WTC11 (cell line): ENCODE results near the gene VGLL3. TPM values are rescaled to one million over a fixed set of nuclear protein-coding genes. Genes with fewer than 3 reads are reported as not detected.

Experiments used
- ATAC-seq: fragments of 200-7000 bp; cut with Tn5 transposase; 2 replicates; pipeline ENCODE4 v1.10.0; 2021; ENCODE audit warnings: mild to moderate bottlenecking, moderate library complexity
- CTCF ChIA-PET: fragments of 300-600 bp; sonication (Branson Sonifier 250); formaldehyde crosslinking; loops from one replicate; lab custom pipeline; 2021; ENCODE audit warnings: antibody characterized with exemption; lab: Charles Lee
- POLR2A ChIA-PET: fragments of 350-600 bp; sonication (Branson Sonifier 250); formaldehyde crosslinking; loops from one replicate; lab custom pipeline; 2021; ENCODE audit warnings: antibody characterized with exemption; lab: Charles Lee
- DNase-seq: peaks from one replicate; pipeline ENCODE4 v3.0.0; 2021; ENCODE audit warnings: low spot score
- H3K27ac Mint-ChIP-seq: 2 replicates; pipeline ENCODE4 v1.8.0; 2021; ENCODE audit warnings: mixed read lengths
- H3K27me3 Mint-ChIP-seq: 2 replicates; pipeline ENCODE4 v1.8.0; 2021; ENCODE audit warnings: low read depth, mild to moderate bottlenecking, moderate library complexity, mixed read lengths
- H3K36me3 Mint-ChIP-seq: 2 replicates; pipeline ENCODE4 v1.8.0; 2021; ENCODE audit warnings: mixed read lengths
- H3K4me1 Mint-ChIP-seq: 2 replicates; pipeline ENCODE4 v1.8.0; 2022; ENCODE audit warnings: mixed read lengths
- H3K4me3 Mint-ChIP-seq: 2 replicates; pipeline ENCODE4 v1.8.0; 2021; ENCODE audit warnings: mild to moderate bottlenecking, moderate library complexity, mixed read lengths
- H3K9me3 Mint-ChIP-seq: 2 replicates; pipeline ENCODE4 v1.8.0; 2021; ENCODE audit warnings: mixed read lengths
- EMX1 ChIP-seq: fragments of 250-450 bp; sonication (Bioruptor Pico); IDR thresholded peaks from 2 replicates; pipeline ENCODE4 v1.8.0; 2021; ENCODE audit warnings: mild to moderate bottlenecking
- ESRRA ChIP-seq: sonication (generic); formaldehyde crosslinking; IDR thresholded peaks from 2 replicates; pipeline ENCODE4 v1.8.1; 2022; ENCODE audit warnings: mild to moderate bottlenecking, missing genetic modification reagents, borderline replicate concordance
- FOXK1 ChIP-seq: sonication (generic); formaldehyde crosslinking; IDR thresholded peaks from 2 replicates; pipeline ENCODE4 v1.8.0; 2022; ENCODE audit warnings: mild to moderate bottlenecking, moderate library complexity, missing genetic modification reagents
- JUN ChIP-seq: sonication (generic); formaldehyde crosslinking; IDR thresholded peaks from 2 replicates; pipeline ENCODE4 v1.8.0; 2023; ENCODE audit warnings: mild to moderate bottlenecking, missing genetic modification reagents
- KAT7 ChIP-seq: sonication (generic); formaldehyde crosslinking; IDR thresholded peaks from 2 replicates; pipeline ENCODE4 v1.8.1; 2023; ENCODE audit warnings: missing genetic modification reagents, mild to moderate bottlenecking, borderline replicate concordance
- OVOL2 ChIP-seq: fragments of 250-450 bp; sonication (Bioruptor Pico); IDR thresholded peaks from 2 replicates; pipeline ENCODE4 v1.9.0; 2021; ENCODE audit warnings: mild to moderate bottlenecking, borderline replicate concordance
- TEAD1 ChIP-seq: sonication (generic); formaldehyde crosslinking; IDR thresholded peaks from 2 replicates; pipeline ENCODE4 v1.8.0; 2022; ENCODE audit warnings: mild to moderate bottlenecking, missing genetic modification reagents
- TEAD4 ChIP-seq: sonication (generic); formaldehyde crosslinking; IDR thresholded peaks from 2 replicates; pipeline ENCODE4 v1.8.0; 2022; ENCODE audit warnings: mild to moderate bottlenecking, missing genetic modification reagents
- ZBTB21 ChIP-seq: sonication (generic); formaldehyde crosslinking; IDR thresholded peaks from 2 replicates; pipeline ENCODE4 v1.8.1; 2023; ENCODE audit warnings: mild to moderate bottlenecking, missing genetic modification reagents, borderline replicate concordance
- ZNF121 ChIP-seq: sonication (generic); formaldehyde crosslinking; IDR thresholded peaks from 2 replicates; pipeline ENCODE4 v1.8.0; 2023; ENCODE audit warnings: missing genetic modification reagents
- ZNF263 ChIP-seq: sonication (generic); formaldehyde crosslinking; IDR thresholded peaks from 2 replicates; pipeline ENCODE4 v1.8.1; 2022; ENCODE audit warnings: low read depth, mild to moderate bottlenecking, moderate library complexity, missing genetic modification reagents
- total RNA-seq: library from RNA; stranded (reverse); gene quantifications from 3 replicates; pipeline ENCODE4 v1.2.3, GENCODE V29; 2021
- TF ChIP-seq, protein P1 (sequence below): sonication (generic); formaldehyde crosslinking; IDR thresholded peaks from 2 replicates; pipeline ENCODE4 v1.8.1; 2022; ENCODE audit warnings: low read depth, mild to moderate bottlenecking, moderate library complexity, missing genetic modification reagents, borderline replicate concordance
- TF ChIP-seq, protein P2 (sequence below): sonication (generic); formaldehyde crosslinking; IDR thresholded peaks from 2 replicates; pipeline ENCODE4 v1.8.0; 2022; ENCODE audit warnings: mild to moderate bottlenecking, missing genetic modification reagents
- TF ChIP-seq, protein P3 (sequence below): sonication (generic); formaldehyde crosslinking; IDR thresholded peaks from 2 replicates; pipeline ENCODE4 v1.8.1; 2023; ENCODE audit warnings: mild to moderate bottlenecking, missing genetic modification reagents, borderline replicate concordance
- TF ChIP-seq, protein P4 (sequence below): sonication (generic); formaldehyde crosslinking; IDR thresholded peaks from 2 replicates; pipeline ENCODE4 v1.8.0; 2023; ENCODE audit warnings: missing genetic modification reagents
- TF ChIP-seq, protein P5 (sequence below): sonication (generic); formaldehyde crosslinking; IDR thresholded peaks from 2 replicates; pipeline ENCODE4 v1.8.1; 2023; ENCODE audit warnings: mild to moderate bottlenecking, missing genetic modification reagents, moderate library complexity
- TF ChIP-seq, protein P6 (sequence below): sonication (generic); formaldehyde crosslinking; IDR thresholded peaks from 2 replicates; pipeline ENCODE4 v1.8.0; 2022; ENCODE audit warnings: mild to moderate bottlenecking, missing genetic modification reagents
- TF ChIP-seq, protein P7 (sequence below): sonication (generic); formaldehyde crosslinking; IDR thresholded peaks from 2 replicates; pipeline ENCODE4 v1.8.1; 2023; ENCODE audit warnings: mild to moderate bottlenecking, missing genetic modification reagents
- TF ChIP-seq, protein P8 (sequence below): sonication (generic); formaldehyde crosslinking; IDR thresholded peaks from 2 replicates; pipeline ENCODE4 v1.8.1; 2022; ENCODE audit warnings: mild to moderate bottlenecking, moderate library complexity, missing genetic modification reagents
- TF ChIP-seq, protein P9 (sequence below): fragments of 250-450 bp; sonication (Bioruptor Pico); IDR thresholded peaks from 2 replicates; pipeline ENCODE4 v1.8.0; 2021; ENCODE audit warnings: mild to moderate bottlenecking

VGLL3 gene
- total RNA-seq, 1 experiment from 2014 or later, result 10.4 TPM

DNA sequence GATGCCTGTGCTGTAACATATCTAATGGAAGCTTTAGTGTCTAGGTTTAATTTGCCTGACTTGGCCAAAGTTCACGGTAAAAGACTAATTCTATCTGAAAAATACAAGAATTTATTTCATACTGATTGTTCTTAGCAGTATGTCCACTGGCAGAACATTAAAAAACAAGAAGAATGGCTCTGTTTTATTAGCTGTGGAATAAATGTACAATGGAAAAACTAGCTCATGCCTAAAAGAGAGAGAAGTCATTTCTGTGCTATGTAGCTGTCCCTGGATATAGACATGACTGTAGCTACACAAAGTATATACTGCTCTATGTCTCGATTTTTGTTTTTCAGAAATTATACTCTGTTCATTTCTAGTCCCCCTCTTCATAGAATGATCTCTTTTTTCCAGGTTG, 13.9 kb upstream of the VGLL3 start:
- ATAC-seq, result no peak
- no peak overlapping the region for H3K27ac Mint-ChIP-seq
- H3K36me3 Mint-ChIP-seq, result no peaks in the 10 kb centered on the region
- H3K9me3 Mint-ChIP-seq, result peaks cover 9% of the 10 kb centered on the region
- H3K27me3 Mint-ChIP-seq, result no peaks in the 10 kb centered on the region
- DNase-seq, result no peak
- peaks cover 11% of the 10 kb centered on the region for H3K4me1 Mint-ChIP-seq
- CTCF ChIA-PET, result no interaction called here
- POLR2A ChIA-PET, result no interaction called here
- no peak overlapping the region for H3K4me3 Mint-ChIP-seq
- TF ChIP-seq ZNF263 (CRISPR knock-in tag), result no peak
- TF ChIP-seq JUN (CRISPR knock-in tag), result no peak
- TF ChIP-seq, protein P1, sequence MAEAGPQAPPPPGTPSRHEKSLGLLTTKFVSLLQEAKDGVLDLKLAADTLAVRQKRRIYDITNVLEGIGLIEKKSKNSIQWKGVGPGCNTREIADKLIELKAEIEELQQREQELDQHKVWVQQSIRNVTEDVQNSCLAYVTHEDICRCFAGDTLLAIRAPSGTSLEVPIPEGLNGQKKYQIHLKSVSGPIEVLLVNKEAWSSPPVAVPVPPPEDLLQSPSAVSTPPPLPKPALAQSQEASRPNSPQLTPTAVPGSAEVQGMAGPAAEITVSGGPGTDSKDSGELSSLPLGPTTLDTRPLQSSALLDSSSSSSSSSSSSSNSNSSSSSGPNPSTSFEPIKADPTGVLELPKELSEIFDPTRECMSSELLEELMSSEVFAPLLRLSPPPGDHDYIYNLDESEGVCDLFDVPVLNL (CRISPR knock-in tag), result no peak
- TF ChIP-seq, protein P2, sequence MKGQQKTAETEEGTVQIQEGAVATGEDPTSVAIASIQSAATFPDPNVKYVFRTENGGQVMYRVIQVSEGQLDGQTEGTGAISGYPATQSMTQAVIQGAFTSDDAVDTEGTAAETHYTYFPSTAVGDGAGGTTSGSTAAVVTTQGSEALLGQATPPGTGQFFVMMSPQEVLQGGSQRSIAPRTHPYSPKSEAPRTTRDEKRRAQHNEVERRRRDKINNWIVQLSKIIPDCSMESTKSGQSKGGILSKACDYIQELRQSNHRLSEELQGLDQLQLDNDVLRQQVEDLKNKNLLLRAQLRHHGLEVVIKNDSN (CRISPR knock-in tag), result no peak
- TF ChIP-seq, protein P3, sequence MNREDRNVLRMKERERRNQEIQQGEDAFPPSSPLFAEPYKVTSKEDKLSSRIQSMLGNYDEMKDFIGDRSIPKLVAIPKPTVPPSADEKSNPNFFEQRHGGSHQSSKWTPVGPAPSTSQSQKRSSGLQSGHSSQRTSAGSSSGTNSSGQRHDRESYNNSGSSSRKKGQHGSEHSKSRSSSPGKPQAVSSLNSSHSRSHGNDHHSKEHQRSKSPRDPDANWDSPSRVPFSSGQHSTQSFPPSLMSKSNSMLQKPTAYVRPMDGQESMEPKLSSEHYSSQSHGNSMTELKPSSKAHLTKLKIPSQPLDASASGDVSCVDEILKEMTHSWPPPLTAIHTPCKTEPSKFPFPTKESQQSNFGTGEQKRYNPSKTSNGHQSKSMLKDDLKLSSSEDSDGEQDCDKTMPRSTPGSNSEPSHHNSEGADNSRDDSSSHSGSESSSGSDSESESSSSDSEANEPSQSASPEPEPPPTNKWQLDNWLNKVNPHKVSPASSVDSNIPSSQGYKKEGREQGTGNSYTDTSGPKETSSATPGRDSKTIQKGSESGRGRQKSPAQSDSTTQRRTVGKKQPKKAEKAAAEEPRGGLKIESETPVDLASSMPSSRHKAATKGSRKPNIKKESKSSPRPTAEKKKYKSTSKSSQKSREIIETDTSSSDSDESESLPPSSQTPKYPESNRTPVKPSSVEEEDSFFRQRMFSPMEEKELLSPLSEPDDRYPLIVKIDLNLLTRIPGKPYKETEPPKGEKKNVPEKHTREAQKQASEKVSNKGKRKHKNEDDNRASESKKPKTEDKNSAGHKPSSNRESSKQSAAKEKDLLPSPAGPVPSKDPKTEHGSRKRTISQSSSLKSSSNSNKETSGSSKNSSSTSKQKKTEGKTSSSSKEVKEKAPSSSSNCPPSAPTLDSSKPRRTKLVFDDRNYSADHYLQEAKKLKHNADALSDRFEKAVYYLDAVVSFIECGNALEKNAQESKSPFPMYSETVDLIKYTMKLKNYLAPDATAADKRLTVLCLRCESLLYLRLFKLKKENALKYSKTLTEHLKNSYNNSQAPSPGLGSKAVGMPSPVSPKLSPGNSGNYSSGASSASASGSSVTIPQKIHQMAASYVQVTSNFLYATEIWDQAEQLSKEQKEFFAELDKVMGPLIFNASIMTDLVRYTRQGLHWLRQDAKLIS, result no peak

DNA sequence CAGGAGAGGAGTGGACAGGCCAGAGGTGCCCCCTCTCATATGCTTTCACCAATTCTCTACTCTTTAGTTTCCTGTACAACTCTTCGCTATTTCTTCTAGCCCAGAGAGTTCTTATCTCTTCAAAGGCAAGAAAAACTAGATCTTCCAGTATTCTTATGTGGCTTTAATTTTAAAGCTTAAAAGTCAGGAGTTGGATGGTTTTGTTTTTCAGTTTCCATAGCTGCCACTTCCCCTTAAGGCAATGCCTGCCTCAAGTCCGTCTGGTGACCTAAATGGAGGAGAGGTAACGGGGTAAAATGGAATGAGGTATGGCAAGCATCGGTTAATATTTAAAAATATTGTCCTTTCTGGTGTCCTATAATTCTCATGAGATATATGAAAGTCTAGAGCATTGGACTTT, 11.4 kb upstream of the VGLL3 start:
- CTCF ChIA-PET, result no interaction called here
- H3K36me3 Mint-ChIP-seq, result no peaks in the 10 kb centered on the region
- no peak for DNase-seq
- H3K27ac Mint-ChIP-seq, result no peak overlapping the region
- H3K27me3 Mint-ChIP-seq, result no peaks in the 10 kb centered on the region
- POLR2A ChIA-PET, result no interaction called here
- peaks cover 11% of the 10 kb centered on the region for H3K4me1 Mint-ChIP-seq
- H3K4me3 Mint-ChIP-seq, result no peak overlapping the region
- ATAC-seq, result no peak
- H3K9me3 Mint-ChIP-seq, result no peaks in the 10 kb centered on the region
- TF ChIP-seq, protein P4, sequence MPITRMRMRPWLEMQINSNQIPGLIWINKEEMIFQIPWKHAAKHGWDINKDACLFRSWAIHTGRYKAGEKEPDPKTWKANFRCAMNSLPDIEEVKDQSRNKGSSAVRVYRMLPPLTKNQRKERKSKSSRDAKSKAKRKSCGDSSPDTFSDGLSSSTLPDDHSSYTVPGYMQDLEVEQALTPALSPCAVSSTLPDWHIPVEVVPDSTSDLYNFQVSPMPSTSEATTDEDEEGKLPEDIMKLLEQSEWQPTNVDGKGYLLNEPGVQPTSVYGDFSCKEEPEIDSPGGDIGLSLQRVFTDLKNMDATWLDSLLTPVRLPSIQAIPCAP (CRISPR knock-in tag), result no peak
- TF ChIP-seq TEAD1 (CRISPR knock-in tag) (no peak), FOXK1 (CRISPR knock-in tag) (no peak), EMX1 (CRISPR knock-in tag) (no peak), ZNF121 (CRISPR knock-in tag) (no peak), TEAD4 (no peak), ESRRA (CRISPR knock-in tag) (no peak), OVOL2 (no peak), ZBTB21 (CRISPR knock-in tag) (no peak), KAT7 (CRISPR knock-in tag) (no peak)
- TF ChIP-seq, protein P2 (CRISPR knock-in tag), result no peak
- TF ChIP-seq, protein P5, sequence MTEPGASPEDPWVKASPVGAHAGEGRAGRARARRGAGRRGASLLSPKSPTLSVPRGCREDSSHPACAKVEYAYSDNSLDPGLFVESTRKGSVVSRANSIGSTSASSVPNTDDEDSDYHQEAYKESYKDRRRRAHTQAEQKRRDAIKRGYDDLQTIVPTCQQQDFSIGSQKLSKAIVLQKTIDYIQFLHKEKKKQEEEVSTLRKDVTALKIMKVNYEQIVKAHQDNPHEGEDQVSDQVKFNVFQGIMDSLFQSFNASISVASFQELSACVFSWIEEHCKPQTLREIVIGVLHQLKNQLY, result no peak
- TF ChIP-seq, protein P6, sequence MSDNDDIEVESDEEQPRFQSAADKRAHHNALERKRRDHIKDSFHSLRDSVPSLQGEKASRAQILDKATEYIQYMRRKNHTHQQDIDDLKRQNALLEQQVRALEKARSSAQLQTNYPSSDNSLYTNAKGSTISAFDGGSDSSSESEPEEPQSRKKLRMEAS (CRISPR knock-in tag), result no peak
- TF ChIP-seq, protein P7, sequence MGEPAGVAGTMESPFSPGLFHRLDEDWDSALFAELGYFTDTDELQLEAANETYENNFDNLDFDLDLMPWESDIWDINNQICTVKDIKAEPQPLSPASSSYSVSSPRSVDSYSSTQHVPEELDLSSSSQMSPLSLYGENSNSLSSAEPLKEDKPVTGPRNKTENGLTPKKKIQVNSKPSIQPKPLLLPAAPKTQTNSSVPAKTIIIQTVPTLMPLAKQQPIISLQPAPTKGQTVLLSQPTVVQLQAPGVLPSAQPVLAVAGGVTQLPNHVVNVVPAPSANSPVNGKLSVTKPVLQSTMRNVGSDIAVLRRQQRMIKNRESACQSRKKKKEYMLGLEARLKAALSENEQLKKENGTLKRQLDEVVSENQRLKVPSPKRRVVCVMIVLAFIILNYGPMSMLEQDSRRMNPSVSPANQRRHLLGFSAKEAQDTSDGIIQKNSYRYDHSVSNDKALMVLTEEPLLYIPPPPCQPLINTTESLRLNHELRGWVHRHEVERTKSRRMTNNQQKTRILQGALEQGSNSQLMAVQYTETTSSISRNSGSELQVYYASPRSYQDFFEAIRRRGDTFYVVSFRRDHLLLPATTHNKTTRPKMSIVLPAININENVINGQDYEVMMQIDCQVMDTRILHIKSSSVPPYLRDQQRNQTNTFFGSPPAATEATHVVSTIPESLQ (CRISPR knock-in tag), result no peak
- TF ChIP-seq, protein P8, sequence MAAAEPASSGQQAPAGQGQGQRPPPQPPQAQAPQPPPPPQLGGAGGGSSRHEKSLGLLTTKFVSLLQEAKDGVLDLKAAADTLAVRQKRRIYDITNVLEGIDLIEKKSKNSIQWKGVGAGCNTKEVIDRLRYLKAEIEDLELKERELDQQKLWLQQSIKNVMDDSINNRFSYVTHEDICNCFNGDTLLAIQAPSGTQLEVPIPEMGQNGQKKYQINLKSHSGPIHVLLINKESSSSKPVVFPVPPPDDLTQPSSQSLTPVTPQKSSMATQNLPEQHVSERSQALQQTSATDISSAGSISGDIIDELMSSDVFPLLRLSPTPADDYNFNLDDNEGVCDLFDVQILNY (CRISPR knock-in tag), result no peak
- TF ChIP-seq, protein P9, sequence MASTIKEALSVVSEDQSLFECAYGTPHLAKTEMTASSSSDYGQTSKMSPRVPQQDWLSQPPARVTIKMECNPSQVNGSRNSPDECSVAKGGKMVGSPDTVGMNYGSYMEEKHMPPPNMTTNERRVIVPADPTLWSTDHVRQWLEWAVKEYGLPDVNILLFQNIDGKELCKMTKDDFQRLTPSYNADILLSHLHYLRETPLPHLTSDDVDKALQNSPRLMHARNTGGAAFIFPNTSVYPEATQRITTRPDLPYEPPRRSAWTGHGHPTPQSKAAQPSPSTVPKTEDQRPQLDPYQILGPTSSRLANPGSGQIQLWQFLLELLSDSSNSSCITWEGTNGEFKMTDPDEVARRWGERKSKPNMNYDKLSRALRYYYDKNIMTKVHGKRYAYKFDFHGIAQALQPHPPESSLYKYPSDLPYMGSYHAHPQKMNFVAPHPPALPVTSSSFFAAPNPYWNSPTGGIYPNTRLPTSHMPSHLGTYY (CRISPR knock-in tag), result no peak
